ENCODE results near the gene UXS1.

The UXS1 gene

GRCh38 chr2:106193690-106193976 is 468 bp downstream of the UXS1 start:
- peak overlapping the region; percentile 87 for H3K9ac ChIP-seq (ENCODE audit: low read depth, low read length)
- peaks cover 21% of the 10 kb centered on the region for H3K36me3 ChIP-seq (ENCODE audit: insufficient read depth, low read length)
- peak overlapping the region; percentile 82 for H3K4me2 ChIP-seq (ENCODE audit: insufficient read depth, low read length)
- peaks cover 52% of the 10 kb centered on the region for H3K4me1 ChIP-seq (ENCODE audit: insufficient read depth, low read length)
- DNase-seq (no peak), ATAC-seq (ENCODE audit: insufficient read depth, low read depth) (no peak)
- H4K20me1 ChIP-seq (ENCODE audit: insufficient read depth, low read length), result peaks cover 40% of the 10 kb centered on the region
- H3K27me3 ChIP-seq (ENCODE audit: insufficient read depth, low read length, poor library complexity), result no peaks in the 10 kb centered on the region
- TF ChIP-seq EZH2 (IDR thresholded peaks at IDR 0.05; ENCODE audit: borderline replicate concordance, low read depth, low read length, severe bottlenecking), result no peak
- TF ChIP-seq, protein P1, sequence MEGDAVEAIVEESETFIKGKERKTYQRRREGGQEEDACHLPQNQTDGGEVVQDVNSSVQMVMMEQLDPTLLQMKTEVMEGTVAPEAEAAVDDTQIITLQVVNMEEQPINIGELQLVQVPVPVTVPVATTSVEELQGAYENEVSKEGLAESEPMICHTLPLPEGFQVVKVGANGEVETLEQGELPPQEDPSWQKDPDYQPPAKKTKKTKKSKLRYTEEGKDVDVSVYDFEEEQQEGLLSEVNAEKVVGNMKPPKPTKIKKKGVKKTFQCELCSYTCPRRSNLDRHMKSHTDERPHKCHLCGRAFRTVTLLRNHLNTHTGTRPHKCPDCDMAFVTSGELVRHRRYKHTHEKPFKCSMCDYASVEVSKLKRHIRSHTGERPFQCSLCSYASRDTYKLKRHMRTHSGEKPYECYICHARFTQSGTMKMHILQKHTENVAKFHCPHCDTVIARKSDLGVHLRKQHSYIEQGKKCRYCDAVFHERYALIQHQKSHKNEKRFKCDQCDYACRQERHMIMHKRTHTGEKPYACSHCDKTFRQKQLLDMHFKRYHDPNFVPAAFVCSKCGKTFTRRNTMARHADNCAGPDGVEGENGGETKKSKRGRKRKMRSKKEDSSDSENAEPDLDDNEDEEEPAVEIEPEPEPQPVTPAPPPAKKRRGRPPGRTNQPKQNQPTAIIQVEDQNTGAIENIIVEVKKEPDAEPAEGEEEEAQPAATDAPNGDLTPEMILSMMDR (IDR thresholded peaks at IDR 0.05; ENCODE audit: borderline replicate concordance, extremely low read depth, low read length, poor library complexity, severe bottlenecking), result no peak
- H3K79me2 ChIP-seq (ENCODE audit: insufficient read depth, low read length), result peaks cover 55% of the 10 kb centered on the region
- peak overlapping the region; percentile 82 for H2AFZ ChIP-seq (ENCODE audit: low read depth, low read length)
- H3K27ac ChIP-seq (ENCODE audit: low read length), result peak overlapping the region; percentile 85
- peak overlapping the region; percentile 62 to 95 for H3K4me3 ChIP-seq (ENCODE audit: low read depth in 1 of 2, low read length in 2 of 2)
- no peaks in the 10 kb centered on the region for H3K9me3 ChIP-seq (ENCODE audit: insufficient read depth, low read length, severe bottlenecking)

DNA sequence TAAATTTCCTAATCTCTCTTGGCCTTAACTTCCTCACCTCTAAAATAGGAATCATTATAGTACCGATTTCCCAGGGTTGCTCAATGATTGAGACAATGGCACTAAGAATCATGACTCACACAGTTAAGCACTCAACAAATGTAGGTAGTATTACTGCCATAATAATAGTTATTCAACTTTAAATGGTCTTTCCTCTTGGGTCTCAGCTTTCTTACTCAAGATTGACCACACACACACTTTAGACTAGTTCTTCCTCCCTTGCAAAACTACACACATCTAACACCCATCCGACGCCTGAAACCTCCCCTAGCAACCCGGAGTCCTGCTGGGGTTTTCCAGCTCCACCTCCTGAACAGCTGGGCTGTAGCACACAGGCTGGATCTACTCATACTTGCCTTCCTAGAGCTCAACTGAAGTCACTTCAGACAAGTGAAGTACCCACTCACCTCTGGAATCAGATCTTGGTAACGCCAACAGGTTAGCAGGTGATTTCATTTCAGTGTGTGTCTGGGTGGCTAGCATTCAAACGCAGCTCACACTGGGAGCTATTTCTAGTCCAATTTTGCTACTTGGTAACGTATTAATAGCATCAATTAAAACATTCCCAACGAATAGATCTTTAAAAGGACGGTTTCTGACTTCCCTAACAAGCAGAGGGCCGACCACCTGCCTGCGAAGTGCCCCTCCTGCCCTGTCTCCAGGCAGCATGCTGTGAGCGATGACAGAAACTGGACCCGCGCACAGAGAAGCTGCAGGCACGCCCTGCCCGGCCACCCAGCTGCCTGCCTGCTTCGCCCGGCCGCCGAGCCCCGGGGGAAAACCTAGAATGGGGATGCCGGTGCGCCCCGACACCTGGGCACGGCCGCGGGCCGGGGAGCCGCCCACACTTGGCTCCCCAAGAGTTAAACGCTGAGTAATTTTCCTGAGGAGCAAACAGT is 1.1 kb downstream of the UXS1 start:
- H3K4me3 ChIP-seq (ENCODE audit: low read depth in 1 of 2, low read length in 2 of 2), result peak overlapping the region; percentile 62 to 95
- peaks cover 46% of the 10 kb centered on the region for H4K20me1 ChIP-seq (ENCODE audit: insufficient read depth, low read length)
- TF ChIP-seq, protein P1 (IDR thresholded peaks at IDR 0.05; ENCODE audit: borderline replicate concordance, extremely low read depth, low read length, poor library complexity, severe bottlenecking), result no peak
- no peaks in the 10 kb centered on the region for H3K9me3 ChIP-seq (ENCODE audit: insufficient read depth, low read length, severe bottlenecking)
- H2AFZ ChIP-seq (ENCODE audit: low read depth, low read length), result peak overlapping the region; percentile 82
- DNase-seq (peak; percentile 57), ATAC-seq (ENCODE audit: insufficient read depth, low read depth) (peak; percentile 39)
- no peaks in the 10 kb centered on the region for H3K27me3 ChIP-seq (ENCODE audit: insufficient read depth, low read length, poor library complexity)
- peak overlapping the region; percentile 85 for H3K27ac ChIP-seq (ENCODE audit: low read length)
- peaks cover 58% of the 10 kb centered on the region for H3K4me1 ChIP-seq (ENCODE audit: insufficient read depth, low read length)
- peak overlapping the region; percentile 82 for H3K4me2 ChIP-seq (ENCODE audit: insufficient read depth, low read length)
- H3K9ac ChIP-seq (ENCODE audit: low read depth, low read length), result peak overlapping the region; percentile 87
- H3K36me3 ChIP-seq (ENCODE audit: insufficient read depth, low read length), result peaks cover 26% of the 10 kb centered on the region
- H3K79me2 ChIP-seq (ENCODE audit: insufficient read depth, low read length), result peaks cover 61% of the 10 kb centered on the region

DNA sequence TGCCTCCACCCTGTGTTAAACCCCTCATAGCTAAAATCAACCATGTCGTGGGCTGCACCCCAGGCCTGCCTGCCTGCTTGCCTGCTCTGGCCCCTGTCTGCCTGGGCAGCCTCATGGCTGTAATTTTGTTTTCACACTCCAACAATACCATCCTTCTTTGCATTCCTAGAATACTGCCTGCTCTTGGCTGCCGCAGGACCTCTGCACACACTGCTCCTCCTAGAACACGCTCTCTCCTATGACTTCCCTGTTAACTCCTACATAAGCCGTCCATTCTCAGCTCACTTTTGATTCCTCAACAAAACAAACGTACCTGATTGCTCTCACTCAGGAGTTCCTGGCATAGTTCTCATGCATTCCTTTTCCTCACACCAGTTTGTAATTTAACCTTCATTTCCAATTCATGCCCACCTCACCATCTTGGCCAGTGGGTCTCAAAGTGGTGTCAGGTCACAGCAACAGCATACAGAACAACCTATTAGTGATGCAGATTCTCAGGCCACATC is 2.5 kb downstream of the UXS1 start:
- Histone ChIP-seq H3K9ac (ENCODE audit: low read depth, low read length) (peak overlapping the region; percentile 17), H3K27me3 (ENCODE audit: insufficient read depth, low read length, poor library complexity) (no peaks in the 10 kb centered on the region), H3K4me1 (ENCODE audit: insufficient read depth, low read length) (peaks cover 68% of the 10 kb centered on the region), H2AFZ (ENCODE audit: low read depth, low read length) (no peak overlapping the region), H3K27ac (ENCODE audit: low read length) (peak overlapping the region; percentile 26), H3K36me3 (ENCODE audit: insufficient read depth, low read length) (peaks cover 26% of the 10 kb centered on the region), H4K20me1 (ENCODE audit: insufficient read depth, low read length) (peaks cover 53% of the 10 kb centered on the region), H3K9me3 (ENCODE audit: insufficient read depth, low read length, severe bottlenecking) (no peaks in the 10 kb centered on the region), H3K4me3 (ENCODE audit: low read depth in 1 of 2, low read length in 2 of 2) (peak overlapping the region in 1 of 2 experiments; percentile 49; a peak in 2 of 4 replicates), H3K79me2 (ENCODE audit: insufficient read depth, low read length) (peaks cover 76% of the 10 kb centered on the region), H3K4me2 (ENCODE audit: insufficient read depth, low read length) (peak overlapping the region; percentile 82)
- no peak for ATAC-seq (ENCODE audit: insufficient read depth, low read depth)
- TF ChIP-seq, protein P1 (IDR thresholded peaks at IDR 0.05; ENCODE audit: borderline replicate concordance, extremely low read depth, low read length, poor library complexity, severe bottlenecking), result no peak
- no peak for TF ChIP-seq EZH2 (IDR thresholded peaks at IDR 0.05; ENCODE audit: borderline replicate concordance, low read depth, low read length, severe bottlenecking)
- DNase-seq, result no peak

All from DND-41 (cell line).